Trophoblast cell (in vitro differentiated cells and primary cell): ENCODE measurements around the gene SLC35F5.

ENCODE experiments used
- DNase-seq, 2 donors: peaks; one replicate each; pipeline ENCODE4 v3.0.0-alpha.2; 2016
- H2AFZ ChIP-seq: 2 replicates; pipeline ENCODE4 v1.6.1; 2013; ENCODE audit warnings: low read length, moderate library complexity, mild to moderate bottlenecking; ENCODE audit not compliant: insufficient read depth, poor library complexity
- H2AK5ac ChIP-seq: 2 replicates; pipeline ENCODE4 v1.6.1; 2013; ENCODE audit warnings: mild to moderate bottlenecking, low read length
- H2BK120ac ChIP-seq: 2 replicates; pipeline ENCODE4 v1.6.1; 2013; ENCODE audit warnings: low read length, mild to moderate bottlenecking, moderate library complexity; ENCODE audit not compliant: insufficient read depth, poor library complexity
- H2BK12ac ChIP-seq: 2 replicates; pipeline ENCODE4 v1.6.1; 2013; ENCODE audit warnings: mild to moderate bottlenecking, low read length, moderate library complexity
- H2BK5ac ChIP-seq: 2 replicates; pipeline ENCODE4 v1.6.1; 2013; ENCODE audit warnings: low read length, low read depth, moderate library complexity, mild to moderate bottlenecking; ENCODE audit not compliant: poor library complexity
- H3K14ac ChIP-seq: 2 replicates; pipeline ENCODE4 v1.6.1; 2013; ENCODE audit warnings: mild to moderate bottlenecking, low read length
- H3K18ac ChIP-seq: 2 replicates; pipeline ENCODE4 v1.6.1; 2013; ENCODE audit warnings: mild to moderate bottlenecking, low read length
- H3K23ac ChIP-seq: 2 replicates; pipeline ENCODE4 v1.6.1; 2013; ENCODE audit warnings: low read length
- H3K27ac ChIP-seq: 2 replicates; pipeline ENCODE4 v1.5.1; 2013; ENCODE audit warnings: low read depth, mild to moderate bottlenecking, inconsistent platforms, low read length, moderate library complexity
- H3K27me3 ChIP-seq: 2 replicates; pipeline ENCODE4 v1.6.1; 2013; ENCODE audit warnings: inconsistent platforms, mild to moderate bottlenecking, low read length, moderate library complexity; ENCODE audit not compliant: insufficient read depth
- H3K36me3 ChIP-seq, 2 experiments: 1 replicate in 1 of 2; 2 replicates in 1 of 2; pipeline ENCODE4 v1.6.1; 2013; ENCODE audit warnings: low read length in 2 of 2, mild to moderate bottlenecking in 2 of 2, moderate library complexity in 1 of 2; ENCODE audit not compliant: insufficient read depth in 2 of 2, control insufficient read depth in 1 of 2
- H3K4ac ChIP-seq: 2 replicates; pipeline ENCODE4 v1.6.1; 2013; ENCODE audit warnings: low read depth, mild to moderate bottlenecking, low read length, moderate library complexity
- H3K4me1 ChIP-seq, 2 experiments: 1 replicate in 1 of 2; 2 replicates in 1 of 2; pipeline ENCODE4 v1.6.1; 2013; ENCODE audit warnings: low read length in 2 of 2, mild to moderate bottlenecking in 2 of 2, moderate library complexity in 1 of 2; ENCODE audit not compliant: insufficient read depth in 2 of 2, control insufficient read depth in 1 of 2
- H3K4me2 ChIP-seq: 2 replicates; pipeline ENCODE4 v1.6.1; 2013; ENCODE audit warnings: inconsistent platforms, mild to moderate bottlenecking, low read length, moderate library complexity
- H3K4me3 ChIP-seq: 2 replicates; pipeline ENCODE4 v1.5.1; 2013; ENCODE audit warnings: mild to moderate bottlenecking, low read depth, low read length, inconsistent platforms
- H3K79me1 ChIP-seq: one replicate; pipeline ENCODE4 v1.6.1; 2013; ENCODE audit warnings: low read length
- H3K79me2 ChIP-seq: 2 replicates; pipeline ENCODE4 v1.6.1; 2013; ENCODE audit warnings: low read length, mild to moderate bottlenecking; ENCODE audit not compliant: control insufficient read depth, insufficient read depth, poor library complexity
- H3K9ac ChIP-seq: 2 replicates; pipeline ENCODE4 v1.6.1; 2013; ENCODE audit warnings: mild to moderate bottlenecking, low read length
- H3K9me3 ChIP-seq: 2 replicates; pipeline ENCODE4 v1.6.1; 2013; ENCODE audit warnings: low read depth, mild to moderate bottlenecking, control low read depth, inconsistent platforms, low read length; ENCODE audit not compliant: insufficient read depth
- H4K12ac ChIP-seq: 2 replicates; pipeline ENCODE4 v1.6.1; 2013; ENCODE audit warnings: low read depth, mild to moderate bottlenecking, low read length, moderate library complexity
- H4K8ac ChIP-seq: 2 replicates; pipeline ENCODE4 v1.6.1; 2013; ENCODE audit warnings: low read depth, mild to moderate bottlenecking, low read length, moderate library complexity
- H4K91ac ChIP-seq: one replicate; pipeline ENCODE4 v1.6.1; 2013; ENCODE audit warnings: low read depth, mild to moderate bottlenecking, low read length, moderate library complexity
- WGBS: extraction: QIAGEN DNeasy Blood & Tissue Kit; methylation state at CpG from one replicate; pipeline ENCODE4 v1.1.7; 2013; ENCODE audit warnings: missing lambda C conversion rate; ENCODE audit not compliant: insufficient read length, insufficient coverage; ENCODE audit errors: extremely low coverage; 5-methylcytosine and 5-hydroxymethylcytosine counted together

Gene SLC35F5

DNA sequence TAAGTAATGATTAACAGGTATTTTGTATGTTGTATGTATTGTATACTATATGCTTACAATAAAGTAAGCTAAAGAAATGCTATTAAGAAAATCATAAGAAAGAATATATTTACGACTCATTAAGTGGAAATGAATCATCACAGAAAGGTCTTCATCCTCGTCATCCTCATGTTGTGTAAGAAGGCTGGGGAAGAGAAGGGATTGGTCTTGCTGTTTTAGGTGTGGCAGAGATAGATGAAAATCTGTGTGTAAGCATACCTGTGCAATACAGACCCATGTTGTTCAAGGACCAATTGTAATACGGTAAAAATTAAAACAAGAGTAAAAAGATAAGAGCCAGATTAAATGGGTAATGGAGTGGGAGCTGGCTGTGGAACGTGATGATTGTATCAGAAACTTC, 16.6 kb downstream of the SLC35F5 start:
- no peak overlapping the region for H4K91ac ChIP-seq
- H2BK12ac ChIP-seq = no peak overlapping the region
- H3K4me3 ChIP-seq = no peak overlapping the region
- no peak overlapping the region for H3K14ac ChIP-seq
- H4K12ac ChIP-seq = no peak overlapping the region
- no peaks in the 10 kb centered on the region for H3K4me1 ChIP-seq
- H3K23ac ChIP-seq = no peak overlapping the region
- no CpG with 5 or more reads among the region's 4 CpGs for WGBS
- no peaks in the 10 kb centered on the region for H3K27me3 ChIP-seq
- no peak overlapping the region for H2AFZ ChIP-seq
- H3K9ac ChIP-seq = no peak overlapping the region
- DNase-seq = no peak
- H3K18ac ChIP-seq = no peak overlapping the region
- peaks cover 6 to 9% of the 10 kb centered on the region in 2 experiments for H3K36me3 ChIP-seq
- no peak overlapping the region for H4K8ac ChIP-seq
- no peaks in the 10 kb centered on the region for H3K9me3 ChIP-seq
- H2BK120ac ChIP-seq = no peak overlapping the region
- H3K4ac ChIP-seq = no peak overlapping the region
- no peaks in the 10 kb centered on the region for H3K79me1 ChIP-seq
- no peak overlapping the region for H3K4me2 ChIP-seq
- H3K79me2 ChIP-seq = no peaks in the 10 kb centered on the region
- no peak overlapping the region for H2AK5ac ChIP-seq
- no peak overlapping the region for H3K27ac ChIP-seq
- H2BK5ac ChIP-seq = no peak overlapping the region

DNA sequence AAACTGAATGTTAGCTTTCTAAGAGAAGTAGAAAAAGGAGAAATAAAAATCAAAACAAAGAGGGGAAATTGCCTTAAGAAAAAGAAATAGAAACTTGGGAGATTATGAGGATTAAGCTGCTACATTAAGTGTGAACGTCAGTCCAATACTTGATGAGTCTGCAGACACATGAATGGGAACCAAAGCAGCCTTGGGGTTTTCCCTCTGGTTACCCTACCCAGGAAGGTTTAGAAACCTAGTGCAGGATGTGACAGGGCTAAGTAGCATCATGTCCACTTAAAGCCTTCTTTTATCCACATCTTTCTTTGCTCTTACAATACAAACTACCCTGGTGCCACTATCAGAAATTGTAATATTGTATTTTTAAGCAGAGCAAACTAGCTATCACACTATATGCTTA, 22.3 kb downstream of the SLC35F5 start:
- Histone ChIP-seq H2BK5ac (no peak overlapping the region), H3K4me2 (no peak overlapping the region), H3K9me3 (no peaks in the 10 kb centered on the region), H4K91ac (no peak overlapping the region), H3K27ac (no peak overlapping the region), H3K4ac (no peak overlapping the region), H3K23ac (no peak overlapping the region), H2BK12ac (no peak overlapping the region), H2AK5ac (no peak overlapping the region), H3K14ac (no peak overlapping the region), H3K79me2 (no peaks in the 10 kb centered on the region), H4K8ac (no peak overlapping the region), H2AFZ (no peak overlapping the region), H4K12ac (no peak overlapping the region), H3K27me3 (no peaks in the 10 kb centered on the region), H3K18ac (no peak overlapping the region), H3K9ac (no peak overlapping the region), H2BK120ac (no peak overlapping the region), H3K79me1 (no peaks in the 10 kb centered on the region), H3K36me3 (peaks cover 0 to 1% of the 10 kb centered on the region in 2 experiments), H3K4me1 (no peaks in the 10 kb centered on the region), H3K4me3 (no peak overlapping the region)
- WGBS = no CpG with 5 or more reads among the region's 1 CpG
- no peak for DNase-seq

DNA sequence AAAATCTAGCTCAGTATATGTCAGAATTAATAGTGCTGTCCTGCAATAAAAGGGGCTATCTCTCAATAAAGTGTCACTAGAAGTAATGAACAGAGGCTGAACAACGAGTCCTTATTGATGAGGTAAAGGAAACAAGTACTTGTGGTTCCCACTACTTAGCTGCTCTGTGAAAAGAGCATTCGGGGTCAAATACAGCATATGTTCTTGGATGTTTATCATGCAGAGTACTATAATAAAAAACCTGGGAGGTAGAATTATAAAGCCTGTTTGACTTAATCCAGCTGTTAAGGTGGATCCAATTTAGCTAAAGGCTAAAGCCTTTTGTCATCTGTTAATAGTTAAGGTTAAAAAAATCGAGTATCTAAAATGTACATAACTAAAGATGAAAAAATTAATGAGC, 32.4 kb downstream of the SLC35F5 start:
- WGBS = no CpG with 5 or more reads among the region's 3 CpGs
- no peak overlapping the region for H2AFZ ChIP-seq
- no peak overlapping the region for H4K12ac ChIP-seq
- no peak overlapping the region for H2BK5ac ChIP-seq
- H3K23ac ChIP-seq = no peak overlapping the region
- H3K27me3 ChIP-seq = no peaks in the 10 kb centered on the region
- no peak overlapping the region for H3K4me2 ChIP-seq
- H2BK12ac ChIP-seq = no peak overlapping the region
- no peaks in the 10 kb centered on the region for H3K9me3 ChIP-seq
- H3K4me1 ChIP-seq = no peaks in the 10 kb centered on the region
- H2AK5ac ChIP-seq = no peak overlapping the region
- no peaks in the 10 kb centered on the region for H3K79me1 ChIP-seq
- H2BK120ac ChIP-seq = no peak overlapping the region
- H3K18ac ChIP-seq = no peak overlapping the region
- no peak overlapping the region for H3K27ac ChIP-seq
- no peak overlapping the region for H3K4me3 ChIP-seq
- H3K36me3 ChIP-seq = peaks cover 2 to 9% of the 10 kb centered on the region in 2 experiments
- H3K79me2 ChIP-seq = no peaks in the 10 kb centered on the region
- DNase-seq = no peak
- no peak overlapping the region for H3K14ac ChIP-seq
- no peak overlapping the region for H4K91ac ChIP-seq
- no peak overlapping the region for H3K9ac ChIP-seq
- H3K4ac ChIP-seq = no peak overlapping the region
- no peak overlapping the region for H4K8ac ChIP-seq

DNA sequence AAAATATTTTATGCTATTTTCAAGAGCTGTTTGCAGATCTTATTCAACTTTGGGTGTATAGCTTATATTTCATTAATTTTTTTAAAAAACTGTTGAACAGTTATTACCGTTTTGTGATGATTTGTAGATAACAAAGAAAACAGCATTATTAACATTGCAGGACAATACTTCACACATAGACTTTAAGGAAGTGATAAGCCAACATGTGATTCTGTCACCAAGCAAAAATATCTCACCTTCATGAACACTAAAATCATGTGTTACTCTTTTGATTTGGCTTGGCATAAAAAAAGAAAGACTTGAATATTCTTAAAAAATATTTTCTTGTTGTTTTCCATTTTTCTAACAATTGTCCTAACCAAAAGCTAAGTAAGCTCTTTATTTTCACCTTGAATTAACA, 33.0 kb downstream of the SLC35F5 start:
- no peak overlapping the region for H3K14ac ChIP-seq
- H4K91ac ChIP-seq = no peak overlapping the region
- no peaks in the 10 kb centered on the region for H3K27me3 ChIP-seq
- H3K27ac ChIP-seq = no peak overlapping the region
- no peaks in the 10 kb centered on the region for H3K79me2 ChIP-seq
- H3K36me3 ChIP-seq = peaks cover 5 to 11% of the 10 kb centered on the region in 2 experiments
- DNase-seq = no peak
- no peak overlapping the region for H2BK12ac ChIP-seq
- no CpG with 5 or more reads among the region's 1 CpG for WGBS
- no peak overlapping the region for H3K4ac ChIP-seq
- no peak overlapping the region for H2BK120ac ChIP-seq
- H4K8ac ChIP-seq = no peak overlapping the region
- H3K9me3 ChIP-seq = no peaks in the 10 kb centered on the region
- no peak overlapping the region for H4K12ac ChIP-seq
- no peak overlapping the region for H3K4me3 ChIP-seq
- no peaks in the 10 kb centered on the region for H3K4me1 ChIP-seq
- no peak overlapping the region for H3K9ac ChIP-seq
- no peak overlapping the region for H3K4me2 ChIP-seq
- no peak overlapping the region for H3K23ac ChIP-seq
- no peak overlapping the region for H2AK5ac ChIP-seq
- H2BK5ac ChIP-seq = no peak overlapping the region
- H2AFZ ChIP-seq = no peak overlapping the region
- H3K79me1 ChIP-seq = no peaks in the 10 kb centered on the region
- H3K18ac ChIP-seq = no peak overlapping the region
